KOPT-K1 (cell line): ENCODE measurements around the gene AQR.

ENCODE experiments used
- H3K27ac ChIP-seq: fragments of 200-600 bp; sonication (generic); 2 replicates; pipeline ENCODE4 v1.5.1; 2016; ENCODE audit warnings: antibody characterized with exemption, mild to moderate bottlenecking, low read depth, low read length; ENCODE audit not compliant: poor library complexity, severe bottlenecking
- H3K36me3 ChIP-seq: fragments of 200-600 bp; sonication (generic); 2 replicates; pipeline ENCODE4 v1.5.1; 2017; ENCODE audit warnings: antibody characterized with exemption, mild to moderate bottlenecking, low read length, moderate library complexity; ENCODE audit not compliant: insufficient read depth
- H3K9me3 ChIP-seq: fragments of 200-600 bp; sonication (generic); 2 replicates; pipeline ENCODE4 v1.5.1; 2017; ENCODE audit warnings: antibody characterized with exemption, low read length, mild to moderate bottlenecking; ENCODE audit not compliant: insufficient read depth, poor library complexity, severe bottlenecking

AQR gene

GRCh38 chr15:34802803-34803750, 166.5 kb downstream of the AQR start:
- H3K36me3 ChIP-seq = no peaks in the 10 kb centered on the region
- no peak overlapping the region for H3K27ac ChIP-seq

GRCh38 chr15:34802371-34802770, 167.2 kb downstream of the AQR start:
- Histone ChIP-seq H3K9me3 (no peaks in the 10 kb centered on the region), H3K36me3 (no peaks in the 10 kb centered on the region), H3K27ac (no peak overlapping the region)

More at GRCh38 chr15:34802803-34803750, 166.5 kb downstream of the AQR start:
- no peaks in the 10 kb centered on the region for H3K9me3 ChIP-seq
